Measurements from ENCODE around the gene LGMN. TPM values are rescaled to one million over a fixed set of nuclear protein-coding genes. Genes with fewer than 3 reads are reported as not detected.

The LGMN gene
- total RNA-seq, 2 donors from 2014 or later, result 70.0 to 107 TPM

GRCh38 chr14:92692822-92693226 lies 55.6 kb downstream of the LGMN start:
- TF ChIP-seq CTCF (IDR thresholded peaks at IDR 0.05), result no peak
- Histone ChIP-seq H3K36me3 (no peaks in the 10 kb centered on the region), H3K9me3 (no peaks in the 10 kb centered on the region), H3K4me1 (no peaks in the 10 kb centered on the region), H3K27me3 (no peaks in the 10 kb centered on the region), H3K9ac (ENCODE audit: low read depth in 2 of 2, low read length in 2 of 2) (no peak overlapping the region), H3K4me3 (no peak overlapping the region), H3K27ac (no peak overlapping the region)
- intact Hi-C loops (cut with DNase I), result no loop called here
- DNase-seq, result peak; percentile 70

GRCh38 chr14:92690171-92691011 lies 58.0 kb downstream of the LGMN start:
- H3K36me3 ChIP-seq, result no peaks in the 10 kb centered on the region
- no peaks in the 10 kb centered on the region for H3K9me3 ChIP-seq
- H3K9ac ChIP-seq (ENCODE audit: low read depth in 2 of 2, low read length in 2 of 2), result no peak overlapping the region
- peaks cover 7% of the 10 kb centered on the region for H3K4me1 ChIP-seq
- no peak overlapping the region for H3K27ac ChIP-seq
- peak; percentile 32 for TF ChIP-seq CTCF (IDR thresholded peaks at IDR 0.05)
- peak; percentile 57 for DNase-seq
- intact Hi-C loops (cut with DNase I), result no loop called here
- H3K27me3 ChIP-seq, result no peaks in the 10 kb centered on the region
- H3K4me3 ChIP-seq, result no peak overlapping the region

- H3K9me3 ChIP-seq, result no peaks in the 10 kb centered on the region
- no peak for TF ChIP-seq CTCF (IDR thresholded peaks at IDR 0.05)
- H3K27ac ChIP-seq, result no peak overlapping the region
- no peaks in the 10 kb centered on the region for H3K36me3 ChIP-seq
- no peak overlapping the region for H3K9ac ChIP-seq (ENCODE audit: low read depth in 2 of 2, low read length in 2 of 2)
- H3K27me3 ChIP-seq, result no peaks in the 10 kb centered on the region
- peak overlapping the region; percentile 32 for H3K4me3 ChIP-seq
- H3K4me1 ChIP-seq, result peaks cover 7% of the 10 kb centered on the region
- intact Hi-C loops (cut with DNase I), result loop anchor here (10.0 kb wide), 1 partner anchor 564 kb away; the partner anchor contains the start of genes CPSF2 and NDUFB1
- DNase-seq, result peak; percentile 57
These were observed 59.7 kb downstream of the LGMN start for GRCh38 chr14:92688434-92689375.

- no peaks in the 10 kb centered on the region for H3K9me3 ChIP-seq
- intact Hi-C loops (cut with DNase I), result loop anchor here (10.0 kb wide), 1 partner anchor 563 kb away; the partner anchor contains the start of genes CPSF2 and NDUFB1
- no peaks in the 10 kb centered on the region for H3K27me3 ChIP-seq
- peaks cover 7% of the 10 kb centered on the region for H3K4me1 ChIP-seq
- H3K9ac ChIP-seq (ENCODE audit: low read depth in 2 of 2, low read length in 2 of 2), result no peak overlapping the region
- DNase-seq, result no peak
- H3K36me3 ChIP-seq, result no peaks in the 10 kb centered on the region
- H3K27ac ChIP-seq, result no peak overlapping the region
- no peak for TF ChIP-seq CTCF (IDR thresholded peaks at IDR 0.05)
- H3K4me3 ChIP-seq, result peak overlapping the region; percentile 32
These were observed 60.6 kb downstream of the LGMN start for GRCh38 chr14:92687681-92688433.
